ENCODE measurements around the gene LARP1. TPM values are rescaled to one million over a fixed set of nuclear protein-coding genes. Genes with fewer than 3 reads are reported as not detected.
A peak's percentile ranks its signal among the peaks of the same experiment; 100 is the strongest.

Gene LARP1
- total and polyA plus RNA-seq, 9 of the 15 experiments (the other 6 are each of a cell fraction or from before 2014, with no cell fraction given): 22.6 to 300 (median 92.0) TPM

DNA sequence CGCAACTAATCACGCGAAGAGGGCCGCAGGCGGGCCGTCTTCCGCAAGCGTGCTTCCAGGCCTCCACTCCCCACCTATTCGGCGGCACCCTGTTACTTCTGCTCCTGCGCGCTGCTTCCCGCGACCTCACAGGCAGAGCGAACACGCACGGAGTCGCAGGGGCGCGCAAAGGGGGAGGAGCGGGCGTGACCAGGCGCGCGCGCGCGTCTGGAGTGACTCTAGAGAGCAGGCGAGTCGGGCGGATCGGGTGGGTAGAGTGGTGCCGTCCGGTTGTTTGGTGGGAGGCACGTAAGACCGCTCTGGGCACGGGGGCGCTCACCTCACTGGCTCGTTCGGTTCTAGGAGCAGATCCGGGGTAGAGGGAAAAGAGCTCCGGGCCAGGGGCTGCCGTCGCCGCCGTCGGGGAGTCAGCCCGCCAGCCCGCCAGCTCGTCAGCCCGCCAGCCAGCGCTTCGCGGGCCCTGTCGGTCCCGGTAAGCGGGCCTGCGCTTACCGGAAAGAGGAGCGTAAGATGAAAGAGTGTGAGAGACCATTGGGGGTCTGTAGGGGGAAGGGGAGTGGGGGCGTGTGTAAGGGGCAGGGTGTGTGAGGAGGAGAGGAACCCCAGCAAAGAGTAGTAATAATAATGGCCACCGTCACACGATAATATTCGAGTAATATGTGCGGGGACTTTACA, 103.3 kb downstream of the LARP1 start, which contains the start of gene CNOT8 (continued):
- TF ChIP-seq, protein P1, sequence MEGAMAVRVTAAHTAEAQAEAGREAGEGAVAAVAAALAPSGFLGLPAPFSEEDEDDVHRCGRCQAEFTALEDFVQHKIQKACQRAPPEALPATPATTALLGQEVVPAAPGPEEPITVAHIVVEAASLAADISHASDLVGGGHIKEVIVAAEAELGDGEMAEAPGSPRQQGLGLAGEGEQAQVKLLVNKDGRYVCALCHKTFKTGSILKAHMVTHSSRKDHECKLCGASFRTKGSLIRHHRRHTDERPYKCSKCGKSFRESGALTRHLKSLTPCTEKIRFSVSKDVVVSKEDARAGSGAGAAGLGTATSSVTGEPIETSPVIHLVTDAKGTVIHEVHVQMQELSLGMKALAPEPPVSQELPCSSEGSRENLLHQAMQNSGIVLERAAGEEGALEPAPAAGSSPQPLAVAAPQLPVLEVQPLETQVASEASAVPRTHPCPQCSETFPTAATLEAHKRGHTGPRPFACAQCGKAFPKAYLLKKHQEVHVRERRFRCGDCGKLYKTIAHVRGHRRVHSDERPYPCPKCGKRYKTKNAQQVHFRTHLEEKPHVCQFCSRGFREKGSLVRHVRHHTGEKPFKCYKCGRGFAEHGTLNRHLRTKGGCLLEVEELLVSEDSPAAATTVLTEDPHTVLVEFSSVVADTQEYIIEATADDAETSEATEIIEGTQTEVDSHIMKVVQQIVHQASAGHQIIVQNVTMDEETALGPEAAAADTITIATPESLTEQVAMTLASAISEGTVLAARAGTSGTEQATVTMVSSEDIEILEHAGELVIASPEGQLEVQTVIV (CRISPR knock-in tag; IDR thresholded peaks at IDR 0.05; ENCODE audit: borderline replicate concordance): no peak
- TF ChIP-seq NR1H2 (CRISPR knock-in tag; IDR thresholded peaks at IDR 0.05) (no peak), CREB1 (IDR thresholded peaks at IDR 0.05) (peak; percentile 67), CREB1 (CRISPR knock-in tag; IDR thresholded peaks at IDR 0.05) (peak; percentile 69; the same call in 1 of the 2 replicates), HDGF (IDR thresholded peaks at IDR 0.05) (no peak), POU5F1 (IDR thresholded peaks at IDR 0.05; ENCODE audit: borderline replicate concordance, low read depth, low read length, partially characterized antibody) (no peak), PCBP1 (IDR thresholded peaks at IDR 0.05; ENCODE audit: low read depth, low read length, poor library complexity, severe bottlenecking) (peak; percentile 40), CHD4 (IDR thresholded peaks at IDR 0.05; ENCODE audit: insufficient read depth, insufficient replicate concordance, low read depth, low read length, poor library complexity, severe bottlenecking) (no peak), KDM2B (CRISPR knock-in tag; IDR thresholded peaks at IDR 0.05) (no peak), ZFP30 (CRISPR knock-in tag; IDR thresholded peaks at IDR 0.05; ENCODE audit: borderline replicate concordance) (no peak), CCAR2 (IDR thresholded peaks at IDR 0.05; ENCODE audit: low read depth, low read length) (no peak), ZNF263 (CRISPR knock-in tag; IDR thresholded peaks at IDR 0.05; ENCODE audit: borderline replicate concordance) (no peak; the same call in 1 of the 2 replicates), ZNF778 (CRISPR knock-in tag; IDR thresholded peaks at IDR 0.05) (no peak), HDAC6 (IDR thresholded peaks at IDR 0.05; ENCODE audit: low read depth, low read length) (no peak), SMARCA4 (IDR thresholded peaks at IDR 0.05) (no peak), TGIF2 (CRISPR knock-in tag; IDR thresholded peaks at IDR 0.05) (no peak)
- TF ChIP-seq, protein P2, sequence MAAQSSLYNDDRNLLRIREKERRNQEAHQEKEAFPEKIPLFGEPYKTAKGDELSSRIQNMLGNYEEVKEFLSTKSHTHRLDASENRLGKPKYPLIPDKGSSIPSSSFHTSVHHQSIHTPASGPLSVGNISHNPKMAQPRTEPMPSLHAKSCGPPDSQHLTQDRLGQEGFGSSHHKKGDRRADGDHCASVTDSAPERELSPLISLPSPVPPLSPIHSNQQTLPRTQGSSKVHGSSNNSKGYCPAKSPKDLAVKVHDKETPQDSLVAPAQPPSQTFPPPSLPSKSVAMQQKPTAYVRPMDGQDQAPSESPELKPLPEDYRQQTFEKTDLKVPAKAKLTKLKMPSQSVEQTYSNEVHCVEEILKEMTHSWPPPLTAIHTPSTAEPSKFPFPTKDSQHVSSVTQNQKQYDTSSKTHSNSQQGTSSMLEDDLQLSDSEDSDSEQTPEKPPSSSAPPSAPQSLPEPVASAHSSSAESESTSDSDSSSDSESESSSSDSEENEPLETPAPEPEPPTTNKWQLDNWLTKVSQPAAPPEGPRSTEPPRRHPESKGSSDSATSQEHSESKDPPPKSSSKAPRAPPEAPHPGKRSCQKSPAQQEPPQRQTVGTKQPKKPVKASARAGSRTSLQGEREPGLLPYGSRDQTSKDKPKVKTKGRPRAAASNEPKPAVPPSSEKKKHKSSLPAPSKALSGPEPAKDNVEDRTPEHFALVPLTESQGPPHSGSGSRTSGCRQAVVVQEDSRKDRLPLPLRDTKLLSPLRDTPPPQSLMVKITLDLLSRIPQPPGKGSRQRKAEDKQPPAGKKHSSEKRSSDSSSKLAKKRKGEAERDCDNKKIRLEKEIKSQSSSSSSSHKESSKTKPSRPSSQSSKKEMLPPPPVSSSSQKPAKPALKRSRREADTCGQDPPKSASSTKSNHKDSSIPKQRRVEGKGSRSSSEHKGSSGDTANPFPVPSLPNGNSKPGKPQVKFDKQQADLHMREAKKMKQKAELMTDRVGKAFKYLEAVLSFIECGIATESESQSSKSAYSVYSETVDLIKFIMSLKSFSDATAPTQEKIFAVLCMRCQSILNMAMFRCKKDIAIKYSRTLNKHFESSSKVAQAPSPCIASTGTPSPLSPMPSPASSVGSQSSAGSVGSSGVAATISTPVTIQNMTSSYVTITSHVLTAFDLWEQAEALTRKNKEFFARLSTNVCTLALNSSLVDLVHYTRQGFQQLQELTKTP (IDR thresholded peaks at IDR 0.05; ENCODE audit: low read depth in 1 of 2, partially characterized antibody in 2 of 2): no peak
- TF ChIP-seq, protein P3, sequence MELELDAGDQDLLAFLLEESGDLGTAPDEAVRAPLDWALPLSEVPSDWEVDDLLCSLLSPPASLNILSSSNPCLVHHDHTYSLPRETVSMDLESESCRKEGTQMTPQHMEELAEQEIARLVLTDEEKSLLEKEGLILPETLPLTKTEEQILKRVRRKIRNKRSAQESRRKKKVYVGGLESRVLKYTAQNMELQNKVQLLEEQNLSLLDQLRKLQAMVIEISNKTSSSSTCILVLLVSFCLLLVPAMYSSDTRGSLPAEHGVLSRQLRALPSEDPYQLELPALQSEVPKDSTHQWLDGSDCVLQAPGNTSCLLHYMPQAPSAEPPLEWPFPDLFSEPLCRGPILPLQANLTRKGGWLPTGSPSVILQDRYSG (tag; conservative IDR thresholded peaks at IDR 0.05; ENCODE audit: low read depth): no peak
- TF ChIP-seq, protein P4, sequence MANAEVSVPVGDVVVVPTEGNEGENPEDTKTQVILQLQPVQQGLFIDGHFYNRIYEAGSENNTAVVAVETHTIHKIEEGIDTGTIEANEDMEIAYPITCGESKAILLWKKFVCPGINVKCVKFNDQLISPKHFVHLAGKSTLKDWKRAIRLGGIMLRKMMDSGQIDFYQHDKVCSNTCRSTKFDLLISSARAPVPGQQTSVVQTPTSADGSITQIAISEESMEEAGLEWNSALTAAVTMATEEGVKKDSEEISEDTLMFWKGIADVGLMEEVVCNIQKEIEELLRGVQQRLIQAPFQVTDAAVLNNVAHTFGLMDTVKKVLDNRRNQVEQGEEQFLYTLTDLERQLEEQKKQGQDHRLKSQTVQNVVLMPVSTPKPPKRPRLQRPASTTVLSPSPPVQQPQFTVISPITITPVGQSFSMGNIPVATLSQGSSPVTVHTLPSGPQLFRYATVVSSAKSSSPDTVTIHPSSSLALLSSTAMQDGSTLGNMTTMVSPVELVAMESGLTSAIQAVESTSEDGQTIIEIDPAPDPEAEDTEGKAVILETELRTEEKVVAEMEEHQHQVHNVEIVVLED (CRISPR knock-in tag; IDR thresholded peaks at IDR 0.05): peak; percentile 95
